ENCODE measurements around the gene AHNAK2. TPM values are rescaled to one million over a fixed set of nuclear protein-coding genes. Genes with fewer than 3 reads are reported as not detected.
"Not testable (repeated sequence)": the region's sequence is repeated elsewhere in the genome, so short reads cannot be mapped to it uniquely, and the experiment has no call there.

Gene AHNAK2
- total RNA-seq, 4 donors from 2014 or later = 44.9 to 175 (median 71.7) TPM

DNA sequence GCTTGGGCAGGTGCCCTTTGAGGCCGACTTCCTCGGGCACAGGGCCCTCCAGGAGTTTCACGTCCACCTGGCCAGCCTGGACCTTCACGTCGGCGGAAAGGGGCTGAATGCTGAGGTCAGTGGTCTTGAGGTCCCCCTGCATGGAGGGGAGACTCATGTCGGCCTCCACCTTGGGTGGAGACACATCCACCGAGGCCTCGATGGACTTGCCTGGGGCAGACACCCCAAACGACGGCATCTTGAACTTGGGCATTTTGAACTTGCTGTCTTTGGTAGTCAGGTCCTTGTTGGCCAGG, 29.5 kb downstream of the AHNAK2 start:
- no peak for TF ChIP-seq POLR2A (IDR thresholded peaks at IDR 0.05)
- TF ChIP-seq CTCF (IDR thresholded peaks at IDR 0.05) = no peak
- intact Hi-C loops (cut with DNase I; ENCODE audit: low total_unique reads) = no loop called here
- H3K27ac ChIP-seq = no peak overlapping the region
- H3K4me1 ChIP-seq = no peaks in the 10 kb centered on the region
- no peaks in the 10 kb centered on the region for H3K27me3 ChIP-seq
- DNase-seq = no peak
- H3K9me3 ChIP-seq = no peaks in the 10 kb centered on the region
- no peaks in the 10 kb centered on the region for H3K36me3 ChIP-seq
- no peak overlapping the region for H3K4me3 ChIP-seq

GRCh38 chr14:104947881-104948735, 30.1 kb downstream of the AHNAK2 start:
- H3K4me1 ChIP-seq; H3K27me3 ChIP-seq; H3K9me3 ChIP-seq; intact Hi-C loops (cut with DNase I; ENCODE audit: low total_unique reads); H3K27ac ChIP-seq; H3K36me3 ChIP-seq; DNase-seq; H3K4me3 ChIP-seq: not testable (repeated sequence)

- H3K4me3 ChIP-seq; DNase-seq; H3K27me3 ChIP-seq; H3K36me3 ChIP-seq; intact Hi-C loops (cut with DNase I; ENCODE audit: low total_unique reads); H3K4me1 ChIP-seq; H3K9me3 ChIP-seq; H3K27ac ChIP-seq: not testable (repeated sequence)
These were observed 31.0 kb downstream of the AHNAK2 start for GRCh38 chr14:104947201-104947600.

GRCh38 chr14:104945986-104946965, 31.9 kb downstream of the AHNAK2 start:
- H3K4me1 ChIP-seq; H3K36me3 ChIP-seq; intact Hi-C loops (cut with DNase I; ENCODE audit: low total_unique reads); H3K9me3 ChIP-seq; DNase-seq; H3K27ac ChIP-seq; H3K4me3 ChIP-seq; H3K27me3 ChIP-seq: not testable (repeated sequence)

- intact Hi-C loops (cut with DNase I; ENCODE audit: low total_unique reads); H3K36me3 ChIP-seq; H3K4me3 ChIP-seq; H3K9me3 ChIP-seq; H3K27ac ChIP-seq; DNase-seq; H3K27me3 ChIP-seq; H3K4me1 ChIP-seq: not testable (repeated sequence)
These were observed 32.9 kb downstream of the AHNAK2 start for GRCh38 chr14:104945266-104945665.

DNA sequence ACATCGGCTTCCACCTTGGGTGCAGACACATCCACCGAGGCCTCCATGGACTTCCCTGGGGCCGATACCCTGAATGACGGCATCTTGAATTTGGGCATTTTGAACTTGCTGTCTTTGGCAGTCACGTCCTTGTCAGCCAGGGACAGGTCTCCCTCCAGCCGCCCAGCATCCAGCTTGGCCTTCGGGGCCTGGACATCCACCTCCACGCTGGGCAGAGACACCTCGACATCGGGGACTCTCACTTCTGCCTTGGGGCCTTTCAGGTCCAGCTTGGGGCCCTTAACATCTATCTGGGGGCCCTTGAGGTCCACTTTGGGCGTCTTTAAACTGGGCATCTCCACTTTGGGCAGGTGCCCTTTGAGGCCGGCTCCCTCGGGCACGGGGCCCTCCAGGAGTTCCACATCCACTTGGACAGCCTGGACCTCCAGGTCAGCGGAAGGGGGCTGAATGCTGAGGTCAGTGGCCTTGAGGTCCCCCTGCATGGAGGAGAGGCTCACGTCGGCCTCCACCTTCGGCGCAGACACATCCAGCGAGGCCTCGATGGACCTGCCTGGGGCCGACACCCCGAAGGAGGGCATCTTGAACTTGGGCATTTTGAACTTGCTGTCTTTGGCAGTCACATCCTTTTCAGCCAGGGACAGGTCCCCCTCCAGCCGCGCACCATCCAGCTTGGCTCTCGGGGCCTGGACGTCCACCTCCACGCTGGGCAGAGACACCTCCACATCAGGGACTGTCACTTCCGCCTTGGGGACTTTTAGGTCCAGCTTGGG, 33.6 kb downstream of the AHNAK2 start:
- intact Hi-C loops (cut with DNase I; ENCODE audit: low total_unique reads); H3K27ac ChIP-seq; H3K4me1 ChIP-seq; H3K36me3 ChIP-seq; H3K27me3 ChIP-seq; H3K9me3 ChIP-seq; H3K4me3 ChIP-seq; DNase-seq: not testable (repeated sequence)

DNA sequence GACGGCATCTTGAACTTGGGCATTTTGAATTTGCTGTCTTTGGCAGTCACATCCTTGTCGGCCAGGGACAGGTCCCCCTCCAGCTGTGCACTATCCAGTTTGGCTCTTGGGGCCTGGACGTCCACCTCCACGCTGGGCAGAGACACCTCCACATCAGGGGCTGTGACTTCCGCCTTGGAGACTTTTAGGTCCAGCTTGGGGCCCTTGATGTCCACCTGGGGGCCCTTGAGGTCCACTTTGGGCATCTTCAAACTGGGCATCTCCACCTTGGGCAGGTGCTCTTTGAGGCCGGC, 34.2 kb downstream of the AHNAK2 start:
- H3K36me3 ChIP-seq; H3K9me3 ChIP-seq; H3K27me3 ChIP-seq; H3K4me3 ChIP-seq; intact Hi-C loops (cut with DNase I; ENCODE audit: low total_unique reads); H3K4me1 ChIP-seq; H3K27ac ChIP-seq; DNase-seq: not testable (repeated sequence)

- H3K36me3 ChIP-seq; H3K4me3 ChIP-seq; H3K9me3 ChIP-seq; H3K4me1 ChIP-seq; H3K27me3 ChIP-seq; DNase-seq; H3K27ac ChIP-seq; intact Hi-C loops (cut with DNase I; ENCODE audit: low total_unique reads): not testable (repeated sequence)
These were observed 34.8 kb downstream of the AHNAK2 start for GRCh38 chr14:104943216-104944015.
